Progenitor cell of endocrine pancreas (in vitro differentiated cells): Measurements from ENCODE around the gene LRP5. TPM values are rescaled to one million over a fixed set of nuclear protein-coding genes. Genes with fewer than 3 reads are reported as not detected.

Source experiments
- DNase-seq: peaks from one replicate; pipeline ENCODE4 v3.0.0; 2021; ENCODE audit warnings: low spot score; ENCODE audit not compliant: unreplicated experiment
- H3K27ac Mint-ChIP-seq: 2 replicates; pipeline ENCODE4 v1.8.0; 2021; ENCODE audit warnings: mild to moderate bottlenecking, moderate library complexity, mixed read lengths
- H3K27me3 Mint-ChIP-seq: 2 replicates; pipeline ENCODE4 v1.8.0; 2021; ENCODE audit warnings: mixed read lengths
- H3K36me3 Mint-ChIP-seq: 2 replicates; pipeline ENCODE4 v1.8.0; 2022; ENCODE audit warnings: mixed read lengths; ENCODE audit not compliant: insufficient read depth
- H3K4me1 Mint-ChIP-seq: 2 replicates; pipeline ENCODE4 v1.8.0; 2021; ENCODE audit warnings: low read depth, mixed read lengths
- H3K4me3 Mint-ChIP-seq: 2 replicates; pipeline ENCODE4 v1.8.0; 2021; ENCODE audit warnings: low read depth, mild to moderate bottlenecking, moderate library complexity, mixed read lengths
- H3K9me3 Mint-ChIP-seq: 2 replicates; pipeline ENCODE4 v1.8.0; 2021; ENCODE audit warnings: low read depth, mixed read lengths
- CTCF ChIP-seq: fragments of 200-600 bp; sonication (generic); IDR thresholded peaks from one replicate; pipeline ENCODE4 v1.5.0; 2021; ENCODE audit warnings: antibody characterized with exemption, mild to moderate bottlenecking; ENCODE audit not compliant: unreplicated experiment
- total RNA-seq: library from RNA; stranded (reverse); gene quantifications from 2 replicates; pipeline ENCODE4 v1.2.1, GENCODE V29; 2021

Gene LRP5
- total RNA-seq, 1 donor from 2014 or later, result 115 TPM

- no peak for TF ChIP-seq CTCF
- Mint-ChIP-seq H3K9me3 (no peaks in the 10 kb centered on the region), H3K4me3 (no peak overlapping the region), H3K36me3 (peaks cover 4% of the 10 kb centered on the region), H3K4me1 (peaks cover 51% of the 10 kb centered on the region), H3K27me3 (no peaks in the 10 kb centered on the region), H3K27ac (peak overlapping the region; percentile 83)
- no peak for DNase-seq
Observed at GRCh38 chr11:68332186-68332585, 19.8 kb downstream of the LRP5 start.

GRCh38 chr11:68333173-68333572 is 20.8 kb downstream of the LRP5 start:
- Mint-ChIP-seq H3K4me1 (peaks cover 48% of the 10 kb centered on the region), H3K4me3 (no peak overlapping the region), H3K27me3 (no peaks in the 10 kb centered on the region), H3K36me3 (peaks cover 4% of the 10 kb centered on the region), H3K27ac (peak overlapping the region; percentile 30), H3K9me3 (no peaks in the 10 kb centered on the region)
- no peak for DNase-seq
- no peak for TF ChIP-seq CTCF

- Mint-ChIP-seq H3K27me3 (no peaks in the 10 kb centered on the region), H3K4me1 (peaks cover 39% of the 10 kb centered on the region), H3K4me3 (no peak overlapping the region), H3K9me3 (no peaks in the 10 kb centered on the region), H3K27ac (no peak overlapping the region), H3K36me3 (peaks cover 4% of the 10 kb centered on the region)
- no peak for TF ChIP-seq CTCF
- no peak for DNase-seq
Observed at GRCh38 chr11:68334923-68335322, 22.5 kb downstream of the LRP5 start.

- no peak for TF ChIP-seq CTCF
- Mint-ChIP-seq H3K27ac (no peak overlapping the region), H3K4me3 (no peak overlapping the region), H3K36me3 (peaks cover 4% of the 10 kb centered on the region), H3K9me3 (no peaks in the 10 kb centered on the region), H3K27me3 (no peaks in the 10 kb centered on the region), H3K4me1 (peaks cover 34% of the 10 kb centered on the region)
- DNase-seq, result no peak
Observed at GRCh38 chr11:68335683-68336082, 23.3 kb downstream of the LRP5 start.

- Mint-ChIP-seq H3K27me3 (no peaks in the 10 kb centered on the region), H3K36me3 (peaks cover 2% of the 10 kb centered on the region), H3K9me3 (no peaks in the 10 kb centered on the region), H3K4me3 (no peak overlapping the region), H3K4me1 (peaks cover 39% of the 10 kb centered on the region), H3K27ac (peak overlapping the region; percentile 6)
- DNase-seq, result no peak
- TF ChIP-seq CTCF, result no peak
Observed at GRCh38 chr11:68336716-68337115, 24.3 kb downstream of the LRP5 start.
